ENCODE results near the gene ADAM12.

Gene ADAM12

DNA sequence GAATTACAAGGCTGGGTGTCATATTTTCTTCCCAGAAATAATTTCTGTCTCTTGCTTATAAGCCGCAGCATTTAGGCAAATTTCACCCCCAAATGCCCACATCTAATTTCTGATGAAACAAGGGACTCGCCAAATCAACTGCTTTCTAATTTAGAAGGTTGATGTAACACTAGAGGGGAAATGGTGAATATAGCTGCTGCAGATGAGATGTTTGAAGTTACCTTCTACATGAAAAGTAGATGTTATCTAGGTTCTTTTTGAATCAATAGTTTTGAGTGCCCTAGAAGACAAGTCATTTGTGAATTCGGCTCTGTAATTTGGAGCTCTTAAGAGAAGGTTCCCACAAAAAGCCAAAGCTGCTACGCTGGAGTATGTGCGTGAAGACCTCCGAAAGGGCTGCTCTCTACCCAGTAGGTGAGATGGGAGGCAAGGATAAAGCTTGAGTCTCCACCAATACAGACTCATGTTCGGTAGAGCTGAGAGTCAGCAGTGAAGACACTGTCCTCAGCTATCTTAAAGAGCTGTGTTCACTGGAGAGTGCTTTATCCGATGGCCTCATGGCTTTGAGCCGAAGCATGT lies 392.5 kb downstream of the ADAM12 start:
- Histone ChIP-seq H3K27me3 (no peaks in the 10 kb centered on the region), H3K27ac (no peak overlapping the region), H3K36me3 (no peaks in the 10 kb centered on the region), H3K9me3 (no peaks in the 10 kb centered on the region), H3K4me3 (ENCODE audit: low read depth in 1 of 2, low read length in 1 of 2) (no peak overlapping the region), H3K4me1 (ENCODE audit: control insufficient read depth in 1 of 2, insufficient read depth in 1 of 2, low read depth in 1 of 2, low read length in 1 of 2) (no peaks in the 10 kb centered on the region)
- TF ChIP-seq, protein P1, sequence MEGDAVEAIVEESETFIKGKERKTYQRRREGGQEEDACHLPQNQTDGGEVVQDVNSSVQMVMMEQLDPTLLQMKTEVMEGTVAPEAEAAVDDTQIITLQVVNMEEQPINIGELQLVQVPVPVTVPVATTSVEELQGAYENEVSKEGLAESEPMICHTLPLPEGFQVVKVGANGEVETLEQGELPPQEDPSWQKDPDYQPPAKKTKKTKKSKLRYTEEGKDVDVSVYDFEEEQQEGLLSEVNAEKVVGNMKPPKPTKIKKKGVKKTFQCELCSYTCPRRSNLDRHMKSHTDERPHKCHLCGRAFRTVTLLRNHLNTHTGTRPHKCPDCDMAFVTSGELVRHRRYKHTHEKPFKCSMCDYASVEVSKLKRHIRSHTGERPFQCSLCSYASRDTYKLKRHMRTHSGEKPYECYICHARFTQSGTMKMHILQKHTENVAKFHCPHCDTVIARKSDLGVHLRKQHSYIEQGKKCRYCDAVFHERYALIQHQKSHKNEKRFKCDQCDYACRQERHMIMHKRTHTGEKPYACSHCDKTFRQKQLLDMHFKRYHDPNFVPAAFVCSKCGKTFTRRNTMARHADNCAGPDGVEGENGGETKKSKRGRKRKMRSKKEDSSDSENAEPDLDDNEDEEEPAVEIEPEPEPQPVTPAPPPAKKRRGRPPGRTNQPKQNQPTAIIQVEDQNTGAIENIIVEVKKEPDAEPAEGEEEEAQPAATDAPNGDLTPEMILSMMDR (IDR thresholded peaks at IDR 0.05) = no peak

- no peak overlapping the region for H3K4me3 ChIP-seq (ENCODE audit: low read depth in 1 of 2, low read length in 1 of 2)
- H3K27me3 ChIP-seq = no peaks in the 10 kb centered on the region
- no peaks in the 10 kb centered on the region for H3K9me3 ChIP-seq
- TF ChIP-seq, protein P1 (IDR thresholded peaks at IDR 0.05) = no peak
- H3K27ac ChIP-seq = no peak overlapping the region
- no peaks in the 10 kb centered on the region for H3K36me3 ChIP-seq
- no peaks in the 10 kb centered on the region for H3K4me1 ChIP-seq (ENCODE audit: control insufficient read depth in 1 of 2, insufficient read depth in 1 of 2, low read depth in 1 of 2, low read length in 1 of 2)
These were observed 393.7 kb downstream of the ADAM12 start for GRCh38 chr10:125994601-125995000.

DNA sequence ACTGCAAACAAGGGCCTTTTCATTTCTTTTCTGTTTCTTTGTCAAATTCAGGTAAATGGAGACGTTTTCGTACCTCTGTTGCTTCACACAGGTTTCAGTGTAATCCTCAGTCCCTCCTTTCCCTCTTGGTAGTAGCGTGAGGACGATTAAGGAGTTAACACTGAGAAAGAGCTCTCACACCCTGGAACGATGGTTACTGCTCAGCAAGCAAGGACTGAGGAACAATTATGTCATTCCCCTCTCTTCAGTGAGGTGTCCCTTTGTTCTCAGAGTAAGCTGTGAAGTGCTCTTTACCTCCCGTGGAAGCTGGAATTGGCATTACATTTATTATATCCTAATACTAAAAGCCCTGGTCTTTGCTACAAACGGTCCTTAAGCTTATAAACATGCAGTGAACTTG lies 396.0 kb downstream of the ADAM12 start:
- H3K4me1 ChIP-seq (ENCODE audit: control insufficient read depth in 1 of 2, insufficient read depth in 1 of 2, low read depth in 1 of 2, low read length in 1 of 2) = no peaks in the 10 kb centered on the region
- H3K9me3 ChIP-seq = no peaks in the 10 kb centered on the region
- H3K27ac ChIP-seq = no peak overlapping the region
- H3K27me3 ChIP-seq = no peaks in the 10 kb centered on the region
- no peak overlapping the region for H3K4me3 ChIP-seq (ENCODE audit: low read depth in 1 of 2, low read length in 1 of 2)
- TF ChIP-seq, protein P1 (IDR thresholded peaks at IDR 0.05) = no peak
- H3K36me3 ChIP-seq = no peaks in the 10 kb centered on the region

- Histone ChIP-seq H3K9me3 (no peaks in the 10 kb centered on the region), H3K4me3 (ENCODE audit: low read depth in 1 of 2, low read length in 1 of 2) (no peak overlapping the region), H3K27me3 (no peaks in the 10 kb centered on the region), H3K27ac (no peak overlapping the region), H3K4me1 (ENCODE audit: control insufficient read depth in 1 of 2, insufficient read depth in 1 of 2, low read depth in 1 of 2, low read length in 1 of 2) (no peaks in the 10 kb centered on the region), H3K36me3 (no peaks in the 10 kb centered on the region)
- TF ChIP-seq, protein P1 (IDR thresholded peaks at IDR 0.05) = no peak
These were observed 396.9 kb downstream of the ADAM12 start for GRCh38 chr10:125991392-125991791.

- no peak overlapping the region for H3K4me3 ChIP-seq (ENCODE audit: low read depth in 1 of 2, low read length in 1 of 2)
- no peak overlapping the region for H3K27ac ChIP-seq
- no peaks in the 10 kb centered on the region for H3K36me3 ChIP-seq
- H3K4me1 ChIP-seq (ENCODE audit: control insufficient read depth in 1 of 2, insufficient read depth in 1 of 2, low read depth in 1 of 2, low read length in 1 of 2) = no peaks in the 10 kb centered on the region
- H3K27me3 ChIP-seq = no peaks in the 10 kb centered on the region
- TF ChIP-seq, protein P1 (IDR thresholded peaks at IDR 0.05) = no peak
- no peaks in the 10 kb centered on the region for H3K9me3 ChIP-seq
These were observed 397.3 kb downstream of the ADAM12 start for GRCh38 chr10:125990974-125991373.

GRCh38 chr10:125989791-125990190 lies 398.5 kb downstream of the ADAM12 start:
- Histone ChIP-seq H3K9me3 (no peaks in the 10 kb centered on the region), H3K27ac (no peak overlapping the region), H3K36me3 (no peaks in the 10 kb centered on the region), H3K27me3 (no peaks in the 10 kb centered on the region), H3K4me3 (ENCODE audit: low read depth in 1 of 2, low read length in 1 of 2) (no peak overlapping the region), H3K4me1 (ENCODE audit: control insufficient read depth in 1 of 2, insufficient read depth in 1 of 2, low read depth in 1 of 2, low read length in 1 of 2) (peaks cover 0 to 4% of the 10 kb centered on the region in 2 experiments)
- TF ChIP-seq, protein P1 (IDR thresholded peaks at IDR 0.05) = no peak

Data from neutrophil (primary cell).